Caco-2 (cell line): Measurements from ENCODE around the gene CYTH2. TPM values are rescaled to one million over a fixed set of nuclear protein-coding genes. Genes with fewer than 3 reads are reported as not detected.

Experiments
- BruUV-seq: library from RNA; stranded (reverse); fragments of 400-500 nt; replicated peaks from 2 replicates; lab custom pipeline; 2021; lab: Mats Ljungman, UMichigan
- CTCF ChIA-PET: fragments of 300-600 bp; sonication (Branson Sonifier 250); formaldehyde crosslinking; loops from one replicate; lab custom pipeline; 2022; ENCODE audit warnings: antibody characterized with exemption; lab: Charles Lee
- POLR2A ChIA-PET: fragments of 300-600 bp; sonication (Branson Sonifier 250); formaldehyde crosslinking; loops from one replicate; lab custom pipeline; 2022; ENCODE audit warnings: antibody characterized with exemption; lab: Charles Lee
- DNase-seq, 2 experiments: peaks; one replicate each; pipeline versions ENCODE4 v3.0.0 to v3.0.0-alpha.2; 2020 to 2022
- H3K27me3 ChIP-seq: replicated peaks from 2 replicates; pipeline ENCODE4 v1.6.0; 2011; ENCODE audit warnings: low read length; ENCODE audit not compliant: control insufficient read depth, insufficient read depth
- H3K36me3 ChIP-seq: 2 replicates; pipeline ENCODE4 v1.5.1; 2011; ENCODE audit warnings: low read length; ENCODE audit not compliant: control insufficient read depth, insufficient read depth
- H3K4me1 ChIP-seq: fragments of 250-450 bp; sonication (Bioruptor Pico); 2 replicates; pipeline ENCODE4 v1.5.1; 2020; ENCODE audit warnings: mild to moderate bottlenecking
- H3K4me3 ChIP-seq: 2 replicates; pipeline ENCODE4 v1.5.1; 2011; ENCODE audit warnings: low read depth, mild to moderate bottlenecking, control low read depth, low read length
- H3K9me3 ChIP-seq: fragments of 250-450 bp; sonication (Bioruptor Pico); 2 replicates; pipeline ENCODE4 v1.5.1; 2020; ENCODE audit warnings: mild to moderate bottlenecking, moderate library complexity
- H3K27ac Mint-ChIP-seq: one replicate; pipeline ENCODE4 v1.8.0; 2022; ENCODE audit warnings: mixed read lengths; ENCODE audit not compliant: unreplicated experiment
- H3K27me3 Mint-ChIP-seq: one replicate; pipeline ENCODE4 v1.8.0; 2022; ENCODE audit warnings: mixed read lengths; ENCODE audit not compliant: insufficient read depth, unreplicated experiment
- H3K36me3 Mint-ChIP-seq: one replicate; pipeline ENCODE4 v1.8.0; 2022; ENCODE audit warnings: mild to moderate bottlenecking, mixed read lengths; ENCODE audit not compliant: insufficient read depth, unreplicated experiment
- H3K4me1 Mint-ChIP-seq: one replicate; pipeline ENCODE4 v1.8.0; 2022; ENCODE audit warnings: low read depth, mixed read lengths; ENCODE audit not compliant: unreplicated experiment
- H3K4me3 Mint-ChIP-seq: one replicate; pipeline ENCODE4 v1.8.0; 2022; ENCODE audit warnings: mild to moderate bottlenecking, moderate library complexity, mixed read lengths; ENCODE audit not compliant: unreplicated experiment
- H3K9me3 Mint-ChIP-seq: one replicate; pipeline ENCODE4 v1.8.0; 2022; ENCODE audit warnings: mixed read lengths; ENCODE audit not compliant: unreplicated experiment
- intact Hi-C: fragments of 100-400 bp; cut with micrococcal nuclease; formaldehyde crosslinking; loops from one replicate; pipeline ENCODE4 v1.10.0; 2022; ENCODE audit not compliant: unreplicated experiment
- total RNA-seq: library from RNA; stranded (reverse); gene quantifications from 2 replicates; pipeline ENCODE4 v1.2.3, GENCODE V29; 2022
- TF ChIP-seq, protein P1 (sequence below), 2 experiments: fragments of 200-600 bp in 1 of 2; IDR thresholded peaks; 1 replicate in 1 of 2; 2 replicates in 1 of 2; pipeline versions ENCODE4 v1.5.1 to v1.8.0; 2011 to 2022; ENCODE audit warnings: antibody characterized with exemption in 1 of 2, control low read depth in 1 of 2, inconsistent platforms in 1 of 2, low read depth in 1 of 2, low read length in 1 of 2, mild to moderate bottlenecking in 1 of 2, moderate library complexity in 1 of 2; ENCODE audit not compliant: insufficient read depth in 1 of 2, severe bottlenecking in 1 of 2, unreplicated experiment in 1 of 2

CYTH2 gene
- total RNA-seq, 1 experiment from 2014 or later = 74.6 TPM

DNA sequence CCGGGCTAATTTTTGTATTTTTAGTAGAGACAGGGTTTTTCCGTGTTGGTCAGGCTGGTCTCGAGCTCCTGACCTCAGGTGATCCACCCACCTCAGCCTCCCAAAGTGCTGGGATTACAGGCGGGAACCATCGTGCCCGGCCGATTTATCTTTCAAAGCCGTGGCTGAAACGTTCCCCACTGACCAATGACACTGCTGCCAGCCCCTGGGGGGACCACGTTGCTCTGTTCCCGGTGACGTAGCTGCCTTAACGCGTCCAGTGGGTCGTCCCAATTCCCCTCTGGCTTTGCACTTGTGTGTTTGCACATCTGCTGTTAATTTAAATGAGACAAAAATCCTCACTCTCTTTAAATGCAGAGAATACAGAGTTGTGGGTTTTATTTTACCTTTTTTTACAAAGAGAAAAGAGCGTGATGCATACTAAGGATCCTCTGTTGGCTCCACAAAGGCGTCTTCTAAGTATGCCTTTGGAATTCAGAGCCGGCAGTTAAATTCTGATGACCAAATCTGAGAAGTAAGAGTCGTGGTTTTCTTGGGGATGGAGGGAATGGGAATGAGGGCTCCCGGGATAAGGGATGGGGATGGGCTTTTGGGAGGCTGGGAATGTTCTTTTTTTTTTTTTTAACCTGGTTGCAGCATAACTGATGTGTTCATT is 61.0 kb downstream of the CYTH2 start:
- intact Hi-C loops = no loop called here
- Histone ChIP-seq H3K27me3 (no peaks in the 10 kb centered on the region), H3K36me3 (no peaks in the 10 kb centered on the region), H3K4me1 (no peaks in the 10 kb centered on the region), H3K4me3 (no peak overlapping the region), H3K9me3 (peaks cover 23% of the 10 kb centered on the region)
- POLR2A ChIA-PET = interaction anchor here (0.6 kb wide), 1 partner anchor 22 kb away, joined by 12 read pairs; no protein-coding TSS in a partner anchor
- H3K9me3 Mint-ChIP-seq = peaks cover 37% of the 10 kb centered on the region
- no TSS peak for BruUV-seq
- H3K27me3 Mint-ChIP-seq = no peaks in the 10 kb centered on the region
- H3K4me1 Mint-ChIP-seq = peaks cover 11% of the 10 kb centered on the region
- peaks cover 12% of the 10 kb centered on the region for H3K36me3 Mint-ChIP-seq
- peak overlapping the region; percentile 14 for H3K27ac Mint-ChIP-seq
- TF ChIP-seq, protein P1, sequence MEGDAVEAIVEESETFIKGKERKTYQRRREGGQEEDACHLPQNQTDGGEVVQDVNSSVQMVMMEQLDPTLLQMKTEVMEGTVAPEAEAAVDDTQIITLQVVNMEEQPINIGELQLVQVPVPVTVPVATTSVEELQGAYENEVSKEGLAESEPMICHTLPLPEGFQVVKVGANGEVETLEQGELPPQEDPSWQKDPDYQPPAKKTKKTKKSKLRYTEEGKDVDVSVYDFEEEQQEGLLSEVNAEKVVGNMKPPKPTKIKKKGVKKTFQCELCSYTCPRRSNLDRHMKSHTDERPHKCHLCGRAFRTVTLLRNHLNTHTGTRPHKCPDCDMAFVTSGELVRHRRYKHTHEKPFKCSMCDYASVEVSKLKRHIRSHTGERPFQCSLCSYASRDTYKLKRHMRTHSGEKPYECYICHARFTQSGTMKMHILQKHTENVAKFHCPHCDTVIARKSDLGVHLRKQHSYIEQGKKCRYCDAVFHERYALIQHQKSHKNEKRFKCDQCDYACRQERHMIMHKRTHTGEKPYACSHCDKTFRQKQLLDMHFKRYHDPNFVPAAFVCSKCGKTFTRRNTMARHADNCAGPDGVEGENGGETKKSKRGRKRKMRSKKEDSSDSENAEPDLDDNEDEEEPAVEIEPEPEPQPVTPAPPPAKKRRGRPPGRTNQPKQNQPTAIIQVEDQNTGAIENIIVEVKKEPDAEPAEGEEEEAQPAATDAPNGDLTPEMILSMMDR (IDR thresholded peaks at IDR 0.05; ENCODE audit: insufficient read depth in 1 of 2, low read depth in 1 of 2, low read length in 1 of 2, severe bottlenecking in 1 of 2, unreplicated experiment in 1 of 2) = no peak
- CTCF ChIA-PET = interaction anchor here (0.7 kb wide), 2 partner anchors 24 to 282 kb away, joined by 3 to 7 read pairs; no protein-coding TSS in a partner anchor
- H3K4me3 Mint-ChIP-seq = no peak overlapping the region
- no peak for DNase-seq

DNA sequence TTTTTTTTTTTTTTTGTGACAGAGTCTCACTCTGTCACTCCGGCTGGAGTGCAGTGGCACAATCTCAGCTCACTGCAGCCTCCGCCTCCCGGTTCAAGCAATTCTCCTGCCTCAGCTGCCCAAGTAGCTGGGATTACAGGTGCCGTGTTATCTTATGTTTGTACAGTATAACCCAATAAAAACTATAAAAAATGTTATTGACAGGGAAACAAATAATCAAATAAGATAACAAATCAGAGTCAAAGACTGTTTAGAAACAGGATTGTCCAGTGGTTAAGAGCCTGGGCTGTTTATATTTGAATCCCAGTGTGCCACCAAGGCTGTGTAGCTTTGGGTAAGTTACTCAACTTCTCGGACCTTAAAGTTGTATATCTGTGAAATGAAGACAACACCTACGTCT is 61.6 kb downstream of the CYTH2 start:
- ChIA-PET CTCF (interaction anchor here (0.6 to 1.5 kb wide), 4 partner anchors 23 to 281 kb away, joined by 3 to 8 read pairs (median 5); no protein-coding TSS in a partner anchor), POLR2A (interaction anchor here (0.6 to 0.7 kb wide), 2 partner anchors 22 to 101 kb away, joined by 4 to 12 read pairs; no protein-coding TSS in a partner anchor)
- no peaks in the 10 kb centered on the region for H3K27me3 Mint-ChIP-seq
- TF ChIP-seq, protein P1 (IDR thresholded peaks at IDR 0.05; ENCODE audit: insufficient read depth in 1 of 2, low read depth in 1 of 2, low read length in 1 of 2, severe bottlenecking in 1 of 2, unreplicated experiment in 1 of 2) = no peak
- H3K36me3 ChIP-seq = no peaks in the 10 kb centered on the region
- no TSS peak for BruUV-seq
- intact Hi-C loops = no loop called here
- no peaks in the 10 kb centered on the region for H3K27me3 ChIP-seq
- DNase-seq = no peak
- peaks cover 23% of the 10 kb centered on the region for H3K9me3 ChIP-seq
- H3K4me1 Mint-ChIP-seq = peaks cover 11% of the 10 kb centered on the region
- peaks cover 12% of the 10 kb centered on the region for H3K36me3 Mint-ChIP-seq
- no peak overlapping the region for H3K4me3 ChIP-seq
- H3K27ac Mint-ChIP-seq = peak overlapping the region; percentile 14
- peaks cover 37% of the 10 kb centered on the region for H3K9me3 Mint-ChIP-seq
- H3K4me1 ChIP-seq = no peaks in the 10 kb centered on the region
- H3K4me3 Mint-ChIP-seq = no peak overlapping the region

Other genes with a start within 250 kb of the CYTH2 start
- gene CARD8, start 213.5 kb upstream of the CYTH2 start, total RNA-seq = 17.7 and 19.9 TPM in 2 replicates
- 8.7 and 9.3 TPM in 2 replicates for gene ZNF114, start 199.3 kb upstream of the CYTH2 start, total RNA-seq
- gene EMP3, start 143.8 kb upstream of the CYTH2 start, total RNA-seq = 6.8 and 11.3 TPM in 2 replicates
- 20.4 and 24.4 TPM in 2 replicates for gene TMEM143, start 105.4 kb upstream of the CYTH2 start, total RNA-seq
- gene SYNGR4, start 105.0 kb upstream of the CYTH2 start, total RNA-seq = 0.32 TPM in 1 of 2 replicates, not detected in the other
- gene KDELR1, start 77.8 kb upstream of the CYTH2 start, total RNA-seq = 375 and 381 TPM in 2 replicates
- 6.5 and 7.3 TPM in 2 replicates for gene GRIN2D, start 75.7 kb upstream of the CYTH2 start, total RNA-seq
- 77.3 and 77.4 TPM in 2 replicates for gene GRWD1, start 23.4 kb upstream of the CYTH2 start, total RNA-seq
- 3.6 and 3.9 TPM in 2 replicates for gene KCNJ14, start 13.8 kb upstream of the CYTH2 start, total RNA-seq
- gene LMTK3, start 42.5 kb downstream of the CYTH2 start, total RNA-seq = 22.4 and 22.6 TPM in 2 replicates
- 1.00 and 1.4 TPM in 2 replicates for gene SULT2B1, start 82.8 kb downstream of the CYTH2 start, total RNA-seq
- not detected in 2 replicates for gene SPACA4, start 137.4 kb downstream of the CYTH2 start, total RNA-seq
- gene FAM83E, start 145.7 kb downstream of the CYTH2 start, total RNA-seq = 5.8 and 6.8 TPM in 2 replicates
- 1,812 and 1,896 TPM in 2 replicates for gene RPL18, start 149.8 kb downstream of the CYTH2 start, total RNA-seq
- gene SPHK2, start 150.1 kb downstream of the CYTH2 start, total RNA-seq = 134 and 140 TPM in 2 replicates
- gene DBP, start 168.0 kb downstream of the CYTH2 start, total RNA-seq = 17.4 and 17.7 TPM in 2 replicates
- gene CA11, start 176.8 kb downstream of the CYTH2 start, total RNA-seq = 10.5 and 15.9 TPM in 2 replicates
- 0.12 and 0.34 TPM in 2 replicates for gene NTN5, start 203.6 kb downstream of the CYTH2 start, total RNA-seq
- 13.5 and 16.3 TPM in 2 replicates for gene FUT2, start 226.6 kb downstream of the CYTH2 start, total RNA-seq